ENCODE measurements around the gene HPSE.

DNA sequence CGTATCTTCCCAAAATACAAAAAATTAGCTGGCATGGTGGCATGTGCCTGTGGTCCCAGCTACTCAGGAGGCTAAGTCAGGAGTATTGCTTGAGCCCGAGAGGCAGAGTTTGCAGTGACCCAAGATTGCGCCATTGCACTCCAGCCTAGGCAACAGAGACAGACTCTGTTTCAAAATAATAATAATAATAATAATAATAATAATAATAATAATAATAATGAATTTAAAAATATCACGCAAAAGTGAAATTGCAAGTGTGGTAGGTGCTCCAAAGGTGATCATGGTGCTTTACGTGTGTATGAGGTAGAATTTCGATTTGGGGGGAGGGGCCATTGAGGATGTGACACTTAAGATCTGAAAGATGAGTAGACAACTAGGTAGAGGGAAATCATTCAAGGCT, 4.9 kb upstream of the HPSE start:
- TF ChIP-seq, protein P1, sequence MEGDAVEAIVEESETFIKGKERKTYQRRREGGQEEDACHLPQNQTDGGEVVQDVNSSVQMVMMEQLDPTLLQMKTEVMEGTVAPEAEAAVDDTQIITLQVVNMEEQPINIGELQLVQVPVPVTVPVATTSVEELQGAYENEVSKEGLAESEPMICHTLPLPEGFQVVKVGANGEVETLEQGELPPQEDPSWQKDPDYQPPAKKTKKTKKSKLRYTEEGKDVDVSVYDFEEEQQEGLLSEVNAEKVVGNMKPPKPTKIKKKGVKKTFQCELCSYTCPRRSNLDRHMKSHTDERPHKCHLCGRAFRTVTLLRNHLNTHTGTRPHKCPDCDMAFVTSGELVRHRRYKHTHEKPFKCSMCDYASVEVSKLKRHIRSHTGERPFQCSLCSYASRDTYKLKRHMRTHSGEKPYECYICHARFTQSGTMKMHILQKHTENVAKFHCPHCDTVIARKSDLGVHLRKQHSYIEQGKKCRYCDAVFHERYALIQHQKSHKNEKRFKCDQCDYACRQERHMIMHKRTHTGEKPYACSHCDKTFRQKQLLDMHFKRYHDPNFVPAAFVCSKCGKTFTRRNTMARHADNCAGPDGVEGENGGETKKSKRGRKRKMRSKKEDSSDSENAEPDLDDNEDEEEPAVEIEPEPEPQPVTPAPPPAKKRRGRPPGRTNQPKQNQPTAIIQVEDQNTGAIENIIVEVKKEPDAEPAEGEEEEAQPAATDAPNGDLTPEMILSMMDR (IDR thresholded peaks at IDR 0.05), result no peak
- TF ChIP-seq POLR2A (IDR thresholded peaks at IDR 0.05; ENCODE audit: low read depth) (no peak), EP300 (IDR thresholded peaks at IDR 0.05) (no peak), POLR2AphosphoS5 (IDR thresholded peaks at IDR 0.05) (no peak)
